Stimulated activated CD8-positive, alpha-beta memory T cell treated with anti-CD3 and anti-CD28 coated beads, Interleukin-15, amount 100 ng/mL, for 1 hour (primary cell): ENCODE measurements around the gene AKAP8.
"Not testable (repeated sequence)": the region's sequence is repeated elsewhere in the genome, so short reads cannot be mapped to it uniquely, and the experiment has no call there.

ENCODE experiments used
- DNase-seq: peaks from one replicate; pipeline ENCODE4 v3.0.0-alpha.2; 2020; ENCODE audit warnings: low read depth

AKAP8 gene

DNA sequence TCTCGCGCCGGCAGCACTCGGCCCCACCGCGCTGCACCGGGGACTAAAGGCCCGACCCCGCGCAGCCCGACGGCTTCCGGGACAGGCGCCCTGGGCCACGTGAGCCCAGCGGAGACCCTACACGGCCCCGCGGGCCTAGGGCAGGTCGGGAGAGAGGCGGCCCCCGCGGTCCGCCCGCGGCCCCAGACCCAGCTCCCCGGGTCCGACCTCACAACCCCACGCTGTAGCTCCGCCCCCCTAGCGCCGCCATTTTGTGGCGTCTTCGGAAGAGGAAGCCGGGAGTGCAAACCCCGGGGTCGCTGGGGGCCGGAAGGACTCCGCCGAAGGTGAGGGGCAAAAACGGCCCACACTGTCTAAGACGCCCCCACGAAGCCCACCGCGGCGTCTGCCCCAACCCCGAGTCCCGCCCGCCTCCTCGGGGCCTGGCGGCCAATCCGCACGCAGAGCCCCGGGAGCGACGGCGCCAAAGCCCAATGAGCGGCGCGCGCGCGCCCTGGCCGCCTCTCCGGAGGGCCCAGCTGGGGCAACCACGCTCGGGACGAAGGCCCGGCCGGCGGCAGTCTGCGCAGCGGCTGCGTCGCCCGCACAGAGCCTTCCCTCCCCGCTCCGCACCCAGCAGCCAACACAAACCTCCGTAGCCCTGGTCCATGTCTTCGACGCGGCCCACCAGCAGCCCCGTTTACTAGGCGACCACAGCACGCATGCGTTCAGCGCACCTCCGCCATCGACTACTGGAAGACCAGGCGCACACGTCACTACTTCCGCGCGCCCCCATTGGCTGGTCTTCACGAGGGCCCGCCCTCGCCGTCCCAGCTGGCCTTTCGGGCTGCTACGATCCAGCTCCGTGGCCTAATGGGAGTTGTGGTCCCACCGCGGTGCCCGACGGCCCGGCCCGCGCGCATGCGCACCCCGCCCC is at the start of gene AKAP8:
AKAP8 (minus strand) TSS at position 705 of the 916 bp plus-strand sequence; CDS start at position 649, 56 bp downstream.
- DNase-seq: peak; percentile 96

DNA sequence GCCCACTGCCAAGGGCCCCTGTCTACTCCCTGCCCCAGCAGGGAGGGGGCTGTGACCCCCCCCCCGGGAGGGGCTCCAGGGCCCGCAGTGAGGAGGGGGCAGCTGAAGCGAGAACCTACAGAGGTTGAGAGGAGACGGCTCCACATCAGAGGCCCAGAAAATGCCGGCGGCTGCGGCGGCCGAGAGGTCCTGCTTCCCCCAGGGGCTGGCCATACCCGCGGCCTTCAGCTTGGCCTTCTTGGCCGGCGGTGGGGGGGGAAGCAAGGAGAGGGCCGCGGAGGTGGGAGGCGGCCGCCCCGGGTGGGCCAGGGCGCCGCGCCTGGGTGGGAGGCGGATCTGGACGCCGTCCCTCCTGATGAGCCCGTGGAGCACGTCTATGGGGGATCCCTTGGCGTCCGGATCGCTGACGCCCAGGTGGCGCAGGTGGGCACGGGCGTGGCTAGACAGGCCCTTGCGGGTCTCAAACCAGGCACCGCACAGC is 48.4 kb upstream of the AKAP8 start:
- no peak for DNase-seq

GRCh38 chr19:15427350-15427700 is 47.7 kb upstream of the AKAP8 start:
- no peak for DNase-seq

DNA sequence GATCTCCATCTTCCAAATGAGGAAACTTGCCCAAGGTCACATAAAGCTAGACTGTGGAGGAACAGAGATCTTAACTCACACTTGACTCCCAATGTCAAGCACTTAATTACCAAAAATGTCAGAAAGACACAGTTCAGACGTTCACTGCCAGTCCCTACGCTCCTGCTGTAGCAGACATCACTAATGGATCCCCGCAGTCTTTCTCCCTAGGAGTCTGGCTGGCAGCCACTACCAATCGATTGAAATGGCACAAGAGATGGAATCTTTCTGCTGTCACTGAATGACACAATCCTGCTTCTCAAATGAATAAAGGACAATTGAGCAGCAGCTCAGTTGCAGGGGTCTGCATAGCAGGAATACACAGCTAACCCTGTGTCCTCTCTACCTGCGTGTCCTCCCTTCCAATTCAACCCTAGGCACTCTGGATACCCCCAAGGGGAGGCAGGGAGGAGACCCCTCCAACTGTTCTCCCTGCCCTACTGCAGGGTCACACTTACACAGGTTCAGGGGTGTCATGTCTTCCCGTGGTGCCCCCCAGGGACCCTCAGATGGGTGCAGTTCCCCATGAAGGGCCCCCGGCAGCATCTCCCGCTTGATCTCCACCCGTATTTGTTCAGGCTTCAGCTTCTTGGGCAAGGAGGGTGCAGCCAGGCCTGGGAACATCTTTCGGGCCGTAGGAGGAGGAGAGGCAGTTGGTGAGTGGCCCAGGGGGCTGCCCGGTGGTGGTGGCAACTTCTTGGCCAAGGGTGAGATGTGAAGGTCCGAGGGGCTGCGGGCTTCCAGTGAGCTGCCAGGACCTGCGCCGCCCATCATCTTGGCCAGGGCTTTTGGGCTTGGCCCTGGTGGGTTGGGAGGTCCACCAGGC is 47.1 kb upstream of the AKAP8 start:
- DNase-seq: no peak

DNA sequence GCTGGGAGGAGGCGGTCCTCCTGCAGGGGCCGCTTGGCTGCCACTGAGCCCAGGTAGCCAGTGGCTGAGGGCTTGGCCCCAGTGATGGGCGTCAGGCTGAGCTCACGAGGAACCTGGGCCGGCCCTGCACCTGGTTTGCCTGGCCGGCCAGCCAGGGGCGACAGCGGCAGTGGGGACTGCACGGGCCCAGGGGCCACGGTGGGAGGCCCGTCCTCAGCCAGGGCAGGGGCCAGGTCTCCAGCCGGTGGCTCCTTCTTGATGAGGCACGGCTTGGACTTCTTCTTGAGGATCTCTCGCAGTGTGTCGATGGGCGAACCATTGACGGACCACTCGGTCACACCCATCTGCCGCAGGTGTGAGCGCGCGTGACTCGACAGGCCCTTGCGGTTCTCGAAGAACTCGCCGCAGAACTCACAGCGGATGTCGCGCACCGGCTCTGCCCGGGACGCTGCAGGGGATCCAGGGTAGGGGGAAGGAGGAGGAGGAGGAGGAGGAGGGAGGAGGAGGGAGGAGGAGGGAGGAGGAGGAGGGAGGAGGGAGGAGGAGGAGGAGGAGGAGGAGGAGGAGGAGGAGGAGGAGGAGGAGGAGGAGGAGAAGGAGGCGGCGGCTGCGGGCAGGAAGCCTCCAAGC is 45.8 kb upstream of the AKAP8 start:
- no peak for DNase-seq

GRCh38 chr19:15424692-15425272 is 45.2 kb upstream of the AKAP8 start:
- DNase-seq: no peak

GRCh38 chr19:15424121-15424520 is 44.5 kb upstream of the AKAP8 start:
- DNase-seq: no peak

- DNase-seq: no peak
These were observed 43.5 kb upstream of the AKAP8 start for GRCh38 chr19:15423130-15423529.

- DNase-seq: no peak
These were observed 42.9 kb upstream of the AKAP8 start for GRCh38 chr19:15422296-15423075.

DNA sequence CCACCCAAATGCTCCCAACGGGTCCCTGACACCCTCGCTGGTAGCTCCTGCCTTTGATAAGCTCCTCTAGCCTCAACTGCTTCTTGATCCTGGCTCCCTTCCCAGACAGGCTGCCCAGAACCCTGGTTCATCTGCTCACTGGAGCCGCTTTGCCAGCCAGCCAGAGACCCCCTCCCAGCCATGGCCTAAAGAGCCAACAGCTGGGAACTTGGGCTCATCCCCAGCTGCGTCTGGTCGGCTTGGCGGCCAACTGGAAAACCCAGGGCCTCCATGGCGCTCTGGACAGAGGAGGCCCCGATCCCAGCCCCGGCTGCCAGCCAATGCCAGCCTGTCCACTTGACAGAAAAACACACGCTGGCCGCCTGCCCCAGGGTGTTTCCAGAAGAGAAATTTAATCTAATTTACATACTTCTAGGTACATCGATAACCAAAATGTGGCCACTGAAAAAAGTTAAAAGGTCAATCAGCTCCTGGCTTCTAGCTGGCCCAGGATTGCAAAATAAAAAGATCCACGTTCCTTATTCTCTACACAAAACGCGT is 42.2 kb upstream of the AKAP8 start:
- no peak for DNase-seq

- DNase-seq: no peak
These were observed 41.6 kb upstream of the AKAP8 start for GRCh38 chr19:15421136-15421695.

DNA sequence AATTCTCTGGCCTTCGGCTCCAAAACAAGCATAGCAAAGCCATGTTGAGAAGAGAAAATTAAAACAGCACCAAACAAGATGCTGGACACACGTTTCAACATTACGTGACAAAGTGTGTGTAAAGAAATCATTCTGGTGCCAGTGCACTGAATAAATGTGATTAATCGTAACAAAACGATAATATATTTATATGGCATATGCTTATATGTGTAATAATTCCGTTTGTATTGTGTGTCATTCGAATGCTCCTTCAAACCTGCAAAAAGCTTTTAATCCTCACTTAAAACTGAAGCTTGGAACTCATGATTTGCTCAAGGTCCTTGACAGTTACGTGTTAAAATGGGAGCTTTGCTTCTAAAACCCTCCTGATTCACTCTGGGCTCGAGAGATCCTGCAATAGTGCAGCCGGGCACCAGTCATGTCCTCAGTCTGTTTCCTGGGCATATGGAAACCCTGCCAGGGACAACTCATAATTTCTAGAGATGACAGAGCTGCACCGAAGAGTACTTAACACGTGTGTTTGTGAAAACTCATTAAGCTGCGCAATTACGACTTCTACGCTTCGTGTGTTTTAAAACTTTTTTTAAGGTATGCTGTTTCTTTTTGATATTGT is 39.9 kb upstream of the AKAP8 start:
- DNase-seq: no peak

GRCh38 chr19:15418579-15419412 is 39.2 kb upstream of the AKAP8 start, which contains the start of gene AKAP8L:
Gene AKAP8L, minus strand, starts transcription at chr19:15418988. Its CDS starts 65 bp downstream, at chr19:15418923.
- DNase-seq: peak; percentile 96

GRCh38 chr19:15418231-15418578 is 38.6 kb upstream of the AKAP8 start:
- DNase-seq: no peak

DNA sequence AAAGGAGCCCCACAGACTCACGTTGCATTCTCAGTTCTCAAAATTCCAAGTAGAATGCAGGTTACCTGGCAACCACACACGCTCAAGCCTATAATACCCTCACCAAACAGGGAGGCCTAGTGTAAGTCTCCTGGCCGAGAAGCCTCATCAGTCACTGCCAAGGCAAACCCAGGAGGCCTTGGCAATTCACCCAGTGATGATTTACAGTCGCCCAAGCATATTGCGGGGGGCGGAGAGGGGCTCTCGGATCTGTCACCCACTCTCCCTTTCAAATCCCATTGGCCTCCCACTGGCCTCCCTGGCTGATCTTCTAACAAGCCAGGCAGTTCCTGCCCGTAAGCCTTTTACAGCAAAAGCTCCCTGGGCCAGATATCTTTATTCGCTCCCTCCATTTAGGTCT is 38.1 kb upstream of the AKAP8 start:
- no peak for DNase-seq

DNA sequence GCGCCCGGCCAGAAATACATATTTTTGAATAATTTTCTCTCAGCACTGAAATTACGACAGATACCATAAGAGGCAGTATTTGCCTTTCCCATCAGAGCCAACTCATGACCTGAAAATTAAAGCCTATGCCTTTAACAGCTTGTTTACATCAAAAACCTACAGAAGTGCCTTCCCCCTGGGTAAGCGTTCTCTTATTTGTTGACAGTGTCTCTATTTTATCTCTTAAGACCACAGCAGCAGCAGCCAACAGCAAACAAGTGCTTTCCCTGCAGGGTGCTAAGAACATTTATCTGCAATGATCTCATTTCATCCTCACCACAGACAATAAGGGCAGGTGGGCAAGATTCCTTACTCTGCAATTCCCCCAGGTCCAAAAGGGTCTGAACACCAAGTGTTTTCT is 33.2 kb upstream of the AKAP8 start:
- DNase-seq: no peak

- not testable (repeated sequence) for DNase-seq
These were observed 31.8 kb upstream of the AKAP8 start for GRCh38 chr19:15411351-15411750.

DNA sequence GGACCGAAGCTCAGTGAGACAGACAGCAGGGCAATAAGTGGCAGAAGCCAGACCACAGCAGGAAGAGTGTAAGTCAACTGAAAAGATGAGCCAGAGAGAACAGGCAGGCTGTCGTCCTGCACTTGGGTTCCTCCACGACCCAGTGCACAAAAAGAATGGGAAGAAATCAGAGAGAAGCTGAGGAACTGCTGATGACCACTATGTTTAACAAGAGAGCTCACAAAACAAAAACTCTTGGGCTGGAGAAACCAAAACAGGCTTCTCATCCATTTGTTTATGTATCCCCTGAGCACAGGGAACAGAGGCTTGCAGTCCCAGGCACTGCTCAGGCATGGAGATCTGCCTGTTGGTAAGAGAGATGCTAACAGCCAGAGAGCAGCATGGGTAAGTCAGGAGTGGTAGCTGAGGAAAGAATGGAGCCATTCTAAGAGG is 25.2 kb upstream of the AKAP8 start:
- DNase-seq: no peak
